Tibial artery (tissue), 4 donors: Measurements from ENCODE around the gene TTC38.

Experiments
- DNase-seq, 2 donors: peaks; one replicate each; pipeline ENCODE4 v3.0.0-alpha.2; 2019
- H3K27ac ChIP-seq, 2 donors: fragments of 200-600 bp; sonication (generic) in 1 of 2; 1 replicate in 1 of 2; 2 replicates in 1 of 2; pipeline ENCODE4 v1.5.1; 2018 to 2019; ENCODE audit warnings: mild to moderate bottlenecking in 1 of 2
- H3K27me3 ChIP-seq, 2 donors: fragments of 200-600 bp; sonication (generic) in 1 of 2; one replicate each; pipeline versions ENCODE4 v1.5.1 to v1.6.0; 2016 to 2019
- H3K36me3 ChIP-seq, 3 donors: fragments of 200-600 bp; sonication (generic) in 2 of 3; one replicate each; pipeline ENCODE4 v1.5.1; 2016 to 2019; ENCODE audit warnings: mild to moderate bottlenecking in 2 of 3
- H3K4me1 ChIP-seq, 4 donors: fragments of 200-600 bp; sonication (generic) in 2 of 4; 1 replicate in 3 of 4; 2 replicates in 1 of 4; pipeline ENCODE4 v1.5.1; 2016 to 2019
- H3K4me3 ChIP-seq, 2 donors: fragments of 200-600 bp; sonication (generic) in 1 of 2; 1 replicate in 1 of 2; 2 replicates in 1 of 2; pipeline ENCODE4 v1.5.1; 2018 to 2019; ENCODE audit warnings: mild to moderate bottlenecking in 2 of 2
- H3K9me3 ChIP-seq, 3 donors: fragments of 200-600 bp; sonication (generic) in 1 of 3; one replicate each; pipeline ENCODE4 v1.5.1; 2016 to 2019
- intact Hi-C: fragments of 100-400 bp; cut with DNase I; formaldehyde crosslinking; loops from one replicate; pipeline ENCODE4 v1.15.0; 2023; ENCODE audit warnings: low total_unique reads
- TF ChIP-seq, protein P1 (sequence below), 2 experiments: fragments of 200-600 bp in 1 of 2; fragments of 450-650 bp in 1 of 2; IDR thresholded peaks; one replicate each; pipeline ENCODE4 v1.5.1; 2017 to 2019; ENCODE audit warnings: antibody characterized with exemption in 2 of 2, mild to moderate bottlenecking in 1 of 2, moderate library complexity in 1 of 2

The TTC38 gene

DNA sequence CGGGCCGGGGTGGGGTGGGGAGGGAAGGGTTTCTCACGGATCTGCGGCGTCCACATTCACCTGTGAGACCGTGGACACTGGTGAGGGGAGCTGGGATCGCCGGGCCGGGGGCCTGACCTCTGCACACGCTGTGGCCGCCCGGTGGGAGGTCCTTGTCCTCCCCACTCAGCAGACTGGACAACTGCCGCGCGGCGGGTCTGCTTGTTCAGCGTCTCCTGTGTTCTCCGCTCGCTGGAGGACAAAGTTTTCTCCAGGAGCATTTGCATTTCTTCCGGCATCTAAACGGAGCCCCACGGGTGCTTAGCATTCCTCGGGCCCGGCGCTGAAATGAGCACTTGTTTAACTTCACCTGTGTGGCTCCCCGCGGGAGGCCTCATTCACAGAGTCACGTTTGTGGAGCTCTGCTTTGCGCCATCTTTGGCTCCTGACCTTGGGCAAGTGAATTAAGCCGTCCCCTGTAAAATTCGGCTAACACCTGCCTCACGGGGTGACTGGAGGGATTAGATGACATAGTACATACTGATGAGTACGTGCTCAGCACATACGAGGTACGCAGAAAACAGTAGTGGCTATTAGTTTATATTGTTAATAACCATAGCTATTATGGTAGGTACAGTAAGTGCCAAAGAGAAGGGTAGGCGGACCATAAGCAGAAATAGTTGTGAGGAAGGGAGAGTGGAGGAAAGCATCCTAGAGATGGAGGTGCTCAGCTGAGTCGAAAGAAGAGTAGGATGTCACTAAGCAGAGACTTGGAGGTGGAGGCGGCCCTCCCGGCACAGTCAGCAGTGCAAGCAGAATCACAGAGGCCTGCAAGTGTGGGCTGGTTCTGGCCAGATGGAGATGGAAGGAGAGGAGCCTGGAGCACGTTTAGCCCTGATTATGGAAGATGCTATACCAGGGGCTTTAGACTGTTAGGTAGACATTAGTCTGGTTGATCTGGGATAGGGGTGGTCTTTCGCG lies 68.6 kb downstream of the TTC38 start:
- no peak for DNase-seq

DNA sequence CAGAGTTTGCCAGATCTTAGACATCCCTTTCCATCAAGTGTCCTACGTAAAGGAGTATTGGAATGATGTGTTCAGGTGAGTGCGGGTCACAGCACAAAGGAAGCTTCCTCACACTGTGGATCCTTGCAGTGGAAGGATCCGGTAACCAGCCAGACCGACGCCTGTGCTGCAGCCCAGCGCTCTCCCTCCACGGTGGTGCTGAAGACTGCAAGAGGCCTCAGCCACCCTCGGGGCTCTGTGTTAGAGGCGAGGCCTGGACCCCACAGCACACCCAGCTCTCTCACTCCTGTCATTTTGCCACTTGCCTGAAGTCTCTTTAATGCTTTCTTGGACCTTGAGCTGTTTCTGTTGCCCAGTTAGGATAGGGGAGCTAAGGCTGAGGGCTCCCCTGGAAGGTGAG lies 70.1 kb downstream of the TTC38 start:
- no peak for DNase-seq
- H3K4me3 ChIP-seq, result no peak overlapping the region

More for the DNA sequence above, 68.6 kb downstream of the TTC38 start:
- TF ChIP-seq, protein P1, sequence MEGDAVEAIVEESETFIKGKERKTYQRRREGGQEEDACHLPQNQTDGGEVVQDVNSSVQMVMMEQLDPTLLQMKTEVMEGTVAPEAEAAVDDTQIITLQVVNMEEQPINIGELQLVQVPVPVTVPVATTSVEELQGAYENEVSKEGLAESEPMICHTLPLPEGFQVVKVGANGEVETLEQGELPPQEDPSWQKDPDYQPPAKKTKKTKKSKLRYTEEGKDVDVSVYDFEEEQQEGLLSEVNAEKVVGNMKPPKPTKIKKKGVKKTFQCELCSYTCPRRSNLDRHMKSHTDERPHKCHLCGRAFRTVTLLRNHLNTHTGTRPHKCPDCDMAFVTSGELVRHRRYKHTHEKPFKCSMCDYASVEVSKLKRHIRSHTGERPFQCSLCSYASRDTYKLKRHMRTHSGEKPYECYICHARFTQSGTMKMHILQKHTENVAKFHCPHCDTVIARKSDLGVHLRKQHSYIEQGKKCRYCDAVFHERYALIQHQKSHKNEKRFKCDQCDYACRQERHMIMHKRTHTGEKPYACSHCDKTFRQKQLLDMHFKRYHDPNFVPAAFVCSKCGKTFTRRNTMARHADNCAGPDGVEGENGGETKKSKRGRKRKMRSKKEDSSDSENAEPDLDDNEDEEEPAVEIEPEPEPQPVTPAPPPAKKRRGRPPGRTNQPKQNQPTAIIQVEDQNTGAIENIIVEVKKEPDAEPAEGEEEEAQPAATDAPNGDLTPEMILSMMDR (IDR thresholded peaks at IDR 0.05), result no peak
- Histone ChIP-seq H3K27me3 (no peaks in the 10 kb centered on the region), H3K4me1 (peaks cover 0 to 23% (median 13%) of the 10 kb centered on the region in 4 donors), H3K36me3 (peaks cover 26 to 40% (median 27%) of the 10 kb centered on the region in 3 donors), H3K4me3 (peak overlapping the region; percentile 88 to 97), H3K9me3 (no peaks in the 10 kb centered on the region), H3K27ac (peak overlapping the region; percentile 86 to 88)
- intact Hi-C loops, result no loop called here

DNA sequence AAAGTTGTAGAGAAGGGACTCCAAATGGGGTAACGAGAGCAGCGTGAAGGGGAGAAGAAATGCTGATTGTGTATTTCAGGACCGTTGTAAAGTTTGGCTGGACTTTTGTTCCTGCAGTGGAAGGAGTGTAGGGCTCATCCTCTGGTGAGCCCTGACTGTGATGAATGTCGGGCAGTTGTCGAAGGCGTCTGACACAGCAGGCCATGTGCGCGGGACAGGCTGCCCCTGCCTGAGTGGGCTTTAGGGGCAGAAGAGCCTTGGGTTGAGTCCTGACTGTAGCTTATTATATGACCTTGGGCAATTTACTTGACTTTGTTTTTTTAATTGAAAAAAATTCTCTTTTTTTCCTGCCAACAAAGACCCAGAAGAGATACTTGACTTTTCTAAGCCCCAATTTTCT lies 70.8 kb downstream of the TTC38 start:
- no peaks in the 10 kb centered on the region for H3K9me3 ChIP-seq
- intact Hi-C loops, result no loop called here
- H3K36me3 ChIP-seq, result peaks cover 33 to 62% (median 40%) of the 10 kb centered on the region in 3 donors
- TF ChIP-seq, protein P1 (IDR thresholded peaks at IDR 0.05), result no peak
- H3K4me3 ChIP-seq, result no peak overlapping the region
- peaks cover 0 to 23% (median 13%) of the 10 kb centered on the region in 4 donors for H3K4me1 ChIP-seq
- DNase-seq, result no peak
- H3K27ac ChIP-seq, result no peak overlapping the region
- no peaks in the 10 kb centered on the region for H3K27me3 ChIP-seq

More for the DNA sequence above, 70.1 kb downstream of the TTC38 start:
- H3K36me3 ChIP-seq, result peaks cover 27 to 54% (median 38%) of the 10 kb centered on the region in 3 donors
- intact Hi-C loops, result no loop called here
- peaks cover 0 to 23% (median 13%) of the 10 kb centered on the region in 4 donors for H3K4me1 ChIP-seq
- no peaks in the 10 kb centered on the region for H3K9me3 ChIP-seq
- no peaks in the 10 kb centered on the region for H3K27me3 ChIP-seq
- H3K27ac ChIP-seq, result no peak overlapping the region
- TF ChIP-seq, protein P1 (IDR thresholded peaks at IDR 0.05), result no peak

- Histone ChIP-seq H3K9me3 (no peaks in the 10 kb centered on the region), H3K4me1 (peaks cover 0 to 21% (median 10%) of the 10 kb centered on the region in 4 donors), H3K36me3 (peaks cover 43 to 75% (median 48%) of the 10 kb centered on the region in 3 donors), H3K27me3 (no peaks in the 10 kb centered on the region), H3K27ac (no peak overlapping the region), H3K4me3 (no peak overlapping the region)
- intact Hi-C loops, result no loop called here
- DNase-seq, result no peak
- TF ChIP-seq, protein P1 (IDR thresholded peaks at IDR 0.05), result no peak
Observed at GRCh38 chr22:46339956-46340355, 72.1 kb downstream of the TTC38 start.

GRCh38 chr22:46340676-46341075 lies 72.9 kb downstream of the TTC38 start:
- intact Hi-C loops, result no loop called here
- H3K9me3 ChIP-seq, result no peaks in the 10 kb centered on the region
- H3K4me3 ChIP-seq, result no peak overlapping the region
- peaks cover 46 to 82% (median 53%) of the 10 kb centered on the region in 3 donors for H3K36me3 ChIP-seq
- H3K27ac ChIP-seq, result no peak overlapping the region
- TF ChIP-seq, protein P1 (IDR thresholded peaks at IDR 0.05), result no peak
- peaks cover 0 to 17% (median 9%) of the 10 kb centered on the region in 4 donors for H3K4me1 ChIP-seq
- DNase-seq, result no peak
- no peaks in the 10 kb centered on the region for H3K27me3 ChIP-seq
